HepG2 (cell line): ENCODE results near the gene SCARB2. TPM values are rescaled to one million over a fixed set of nuclear protein-coding genes. Genes with fewer than 3 reads are reported as not detected.

Experiments
- ATAC-seq: fragments of 200-7000 bp; cut with Tn5 transposase; 3 replicates; pipeline ENCODE4 v1.9.1; 2020; ENCODE audit warnings: mild to moderate bottlenecking, moderate library complexity
- BruUV-seq: library from RNA; stranded (reverse); fragments of 400-500 nt; replicated peaks from 2 replicates; lab custom pipeline; 2021; lab: Mats Ljungman, UMichigan
- CTCF ChIA-PET: fragments of 300-600 bp; formaldehyde crosslinking; extraction: SDS; loops from one replicate; lab custom pipeline; 2021; ENCODE audit warnings: low total read pairs, inconsistent platforms, low intra/inter-chr PET ratio; lab: Yijun Ruan, JAX
- POLR2A ChIA-PET: fragments of 350-600 bp; sonication (Branson Sonifier 250); formaldehyde crosslinking; loops from one replicate; lab custom pipeline; 2020; ENCODE audit warnings: antibody characterized with exemption, inconsistent platforms; lab: Yijun Ruan, JAX
- DNase-seq: peaks from one replicate; pipeline ENCODE4 v3.0.0-alpha.2; 2015; ENCODE audit warnings: low spot score
- FAIRE-seq: peaks from 3 replicates; lab custom pipeline; 2011; peaks lifted over from hg19 to GRCh38; lab: Jason Lieb, UNC
- H2AFZ ChIP-seq: one replicate; pipeline ENCODE4 v1.6.1; 2011; ENCODE audit warnings: low read length, inconsistent platforms
- H3K27ac ChIP-seq: fragments of 300-600 bp; 3 replicates; pipeline ENCODE4 v1.8.0; 2011; ENCODE audit warnings: mixed run types, mild to moderate bottlenecking, mixed read lengths, low read length, inconsistent platforms; ENCODE audit not compliant: insufficient read depth; ENCODE audit errors: extremely low read length
- H3K27me3 ChIP-seq, 2 experiments: fragments of 200-600 bp in 1 of 2; 2 replicates in 1 of 2; 3 replicates in 1 of 2; pipeline versions ENCODE4 v1.6.0 to v1.8.0; 2011; ENCODE audit warnings: low read length in 2 of 2, mild to moderate bottlenecking in 2 of 2, moderate library complexity in 2 of 2, inconsistent platforms in 1 of 2; ENCODE audit not compliant: insufficient read depth in 2 of 2, control insufficient read depth in 1 of 2
- H3K36me3 ChIP-seq, 2 experiments: fragments of 200-600 bp in 1 of 2; replicated peaks in 1 of 2; 2 replicates in 1 of 2; 3 replicates in 1 of 2; pipeline versions ENCODE4 v1.5.1 to v1.8.0; 2011; ENCODE audit warnings: low read length in 2 of 2, inconsistent platforms in 1 of 2; ENCODE audit not compliant: insufficient read depth in 2 of 2, control insufficient read depth in 1 of 2
- H3K4me1 ChIP-seq: 2 replicates; pipeline ENCODE4 v1.5.1; 2012; ENCODE audit warnings: low read length, inconsistent platforms; ENCODE audit not compliant: insufficient read depth
- H3K4me2 ChIP-seq: 2 replicates; pipeline ENCODE4 v1.6.0; 2011; ENCODE audit warnings: low read depth, low read length, inconsistent platforms
- H3K4me3 ChIP-seq, 3 experiments: fragments of 200-600 bp in 1 of 3; sonication (generic), shearing (Covaris generic) in 1 of 3; replicated peaks in 1 of 3; 2 replicates each; pipeline ENCODE4 v1.5.1; 2011 to 2016; ENCODE audit warnings: low read length in 3 of 3, inconsistent platforms in 2 of 3, low read depth in 2 of 3, mild to moderate bottlenecking in 2 of 3, control low read depth in 1 of 3, mixed read lengths in 1 of 3; ENCODE audit not compliant: insufficient read depth in 1 of 3
- H3K79me2 ChIP-seq: one replicate; pipeline ENCODE4 v1.6.1; 2011; ENCODE audit warnings: low read length, inconsistent platforms; ENCODE audit not compliant: insufficient read depth
- H3K9ac ChIP-seq: 2 replicates; pipeline ENCODE4 v1.6.0; 2011; ENCODE audit warnings: mild to moderate bottlenecking, low read depth, low read length, inconsistent platforms; ENCODE audit not compliant: insufficient read depth
- H3K9me3 ChIP-seq: 2 replicates; pipeline ENCODE4 v1.5.1; 2012; ENCODE audit warnings: mild to moderate bottlenecking, low read length
- H4K20me1 ChIP-seq: 2 replicates; pipeline ENCODE4 v1.6.0; 2011; ENCODE audit warnings: inconsistent platforms, mild to moderate bottlenecking, low read length, moderate library complexity; ENCODE audit not compliant: insufficient read depth
- CHD4 ChIP-seq: fragments of 200-600 bp; sonication (generic); IDR thresholded peaks from 2 replicates; pipeline ENCODE4 v1.7.0; 2017; ENCODE audit warnings: mild to moderate bottlenecking, low read length, borderline replicate concordance
- CSRNP1 ChIP-seq: sonication (generic); formaldehyde crosslinking; IDR thresholded peaks from 2 replicates; pipeline ENCODE4 v1.8.1; 2023; ENCODE audit warnings: mild to moderate bottlenecking, missing genetic modification reagents
- NR1H2 ChIP-seq: sonication (generic); formaldehyde crosslinking; IDR thresholded peaks from 2 replicates; pipeline ENCODE4 v1.8.1; 2022; ENCODE audit warnings: low read depth, missing genetic modification reagents, borderline replicate concordance
- RFXANK ChIP-seq: IDR thresholded peaks from 2 replicates; pipeline ENCODE4 v1.6.1; 2016
- SMAD9 ChIP-seq: sonication (generic); formaldehyde crosslinking; IDR thresholded peaks from 2 replicates; pipeline ENCODE4 v1.5.1; 2020; ENCODE audit warnings: mild to moderate bottlenecking, missing genetic modification reagents
- ZBTB20 ChIP-seq: sonication (generic); formaldehyde crosslinking; IDR thresholded peaks from 2 replicates; pipeline ENCODE4 v1.8.1; 2023; ENCODE audit warnings: missing genetic modification reagents, low read depth, mild to moderate bottlenecking, borderline replicate concordance
- ZFY ChIP-seq: sonication (generic); formaldehyde crosslinking; IDR thresholded peaks from 2 replicates; pipeline ENCODE4 v1.4.0; 2020; ENCODE audit warnings: missing genetic modification reagents
- ZNF251 ChIP-seq: sonication (generic); formaldehyde crosslinking; IDR thresholded peaks from 2 replicates; pipeline ENCODE4 v1.9.0; 2021; ENCODE audit warnings: mild to moderate bottlenecking, missing genetic modification reagents
- ZNF30 ChIP-seq: sonication (generic); formaldehyde crosslinking; IDR thresholded peaks from 2 replicates; pipeline ENCODE4 v1.5.0; 2020; ENCODE audit warnings: mild to moderate bottlenecking, missing genetic modification reagents
- ZNF510 ChIP-seq: sonication (generic); formaldehyde crosslinking; IDR thresholded peaks from 2 replicates; pipeline ENCODE4 v1.4.0; 2020; ENCODE audit warnings: low read depth, mild to moderate bottlenecking, missing genetic modification reagents
- ZNF512 ChIP-seq: sonication (generic); formaldehyde crosslinking; IDR thresholded peaks from 2 replicates; pipeline ENCODE4 v1.4.0; 2020; ENCODE audit warnings: mild to moderate bottlenecking, missing genetic modification reagents
- ZNF75D ChIP-seq: sonication (generic); formaldehyde crosslinking; IDR thresholded peaks from 2 replicates; pipeline ENCODE4 v1.8.1; 2023; ENCODE audit warnings: missing genetic modification reagents, mild to moderate bottlenecking, borderline replicate concordance
- ZNF784 ChIP-seq: sonication (generic); formaldehyde crosslinking; IDR thresholded peaks from 2 replicates; pipeline ENCODE4 v1.5.1; 2020; ENCODE audit warnings: missing genetic modification reagents, mild to moderate bottlenecking, borderline replicate concordance
- WGBS: methylation state at CpG from one replicate; pipeline ENCODE4 v1.1.6; 2017; ENCODE audit warnings: low lambda C conversion rate; 5-methylcytosine and 5-hydroxymethylcytosine counted together
- in situ Hi-C: cut with HindIII; loops from 2 replicates; pipeline ENCODE4 v1.10.0; 2017; ENCODE audit warnings: low pct_unique_long_range_greater_than_20kb; ENCODE audit not compliant: extremely low pct_ligation_motif_present
- intact Hi-C: fragments of 100-400 bp; cut with micrococcal nuclease; formaldehyde crosslinking; loops from one replicate; pipeline ENCODE4 v1.10.0; 2022; ENCODE audit not compliant: unreplicated experiment
- polyA plus RNA-seq, 8 experiments: library from polyadenylated mRNA; depleted of rRNA in 3 of 8; stranded (reverse) in 7 of 8; unstranded in 1 of 8; fragments of >200 nt; fragmentation: Illumina TruSeq in 4 of 8; extraction: Trizol in 4 of 8; gene quantifications; 2 replicates each; pipeline versions ENCODE4 v1.2.1 to v1.2.3, GENCODE V29; 2011 to 2016; ENCODE audit warnings: low read depth in 4 of 8, missing spikeins in 1 of 8, mixed read lengths in 1 of 8; ENCODE audit not compliant: insufficient read depth in 1 of 8
- total RNA-seq, 5 experiments: library from RNA; depleted of rRNA; stranded (reverse); fragments of >200 nt; fragmentation: Illumina TruSeq; extraction: Trizol; gene quantifications; 2 replicates each; pipeline ENCODE4 v1.2.3, GENCODE V29; 2016; ENCODE audit warnings: low read depth in 1 of 5
- TF ChIP-seq, protein P1 (sequence below): sonication (generic); formaldehyde crosslinking; IDR thresholded peaks from 2 replicates; pipeline ENCODE4 v1.9.0; 2021; ENCODE audit warnings: missing genetic modification reagents, borderline replicate concordance

The SCARB2 gene
- total and polyA plus RNA-seq, 2 of the 13 experiments (the other 11 are each of a cell fraction or from before 2014, with no cell fraction given) = 40.6 to 43.4 TPM

DNA sequence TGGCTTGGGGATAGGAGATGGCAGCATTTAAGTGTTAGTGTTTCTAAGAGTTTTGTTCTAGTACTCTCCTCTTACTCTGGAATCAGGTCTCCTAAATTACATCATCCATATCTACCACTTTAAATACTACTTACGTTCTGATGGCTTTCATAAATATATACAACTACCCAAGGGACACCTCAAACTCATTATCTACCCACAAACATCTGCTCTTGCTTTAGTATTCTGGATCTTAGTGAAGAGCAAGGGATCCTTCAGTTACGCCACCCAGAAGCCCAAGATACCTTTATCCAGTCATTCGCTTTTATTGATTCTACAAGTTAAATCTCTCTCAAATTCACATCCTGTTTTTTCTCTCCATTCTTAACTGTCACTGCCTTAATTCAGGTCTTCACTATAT is 72.4 kb downstream of the SCARB2 start:
- CTCF ChIA-PET = no interaction called here
- 96% methylated on average over 3 of the region's 3 CpGs for whole genome bisulfite sequencing
- Histone ChIP-seq H3K27ac (no peak overlapping the region), H3K4me3 (no peak overlapping the region), H3K4me1 (peaks cover 10% of the 10 kb centered on the region), H3K27me3 (no peaks in the 10 kb centered on the region), H3K79me2 (peaks cover 58% of the 10 kb centered on the region), H2AFZ (no peak overlapping the region), H3K4me2 (no peak overlapping the region), H4K20me1 (0 out of 2 replicates have a peak, but pooled peaks cover 3% of the 10 kb centered on the region), H3K9ac (no peak overlapping the region), H3K36me3 (peaks cover 6 to 56% of the 10 kb centered on the region in 2 experiments), H3K9me3 (no peaks in the 10 kb centered on the region)
- in situ Hi-C loops (no loop called here), intact Hi-C loops (no loop called here)
- DNase-seq = no peak
- POLR2A ChIA-PET = no interaction called here
- no peak for ATAC-seq
- no TSS peak for BruUV-seq
- FAIRE-seq = no peak
- TF ChIP-seq SMAD9 (CRISPR knock-in tag) = no peak
- TF ChIP-seq RFXANK (CRISPR knock-in tag) = no peak
- TF ChIP-seq ZNF75D (CRISPR knock-in tag) = no peak
- TF ChIP-seq, protein P1, sequence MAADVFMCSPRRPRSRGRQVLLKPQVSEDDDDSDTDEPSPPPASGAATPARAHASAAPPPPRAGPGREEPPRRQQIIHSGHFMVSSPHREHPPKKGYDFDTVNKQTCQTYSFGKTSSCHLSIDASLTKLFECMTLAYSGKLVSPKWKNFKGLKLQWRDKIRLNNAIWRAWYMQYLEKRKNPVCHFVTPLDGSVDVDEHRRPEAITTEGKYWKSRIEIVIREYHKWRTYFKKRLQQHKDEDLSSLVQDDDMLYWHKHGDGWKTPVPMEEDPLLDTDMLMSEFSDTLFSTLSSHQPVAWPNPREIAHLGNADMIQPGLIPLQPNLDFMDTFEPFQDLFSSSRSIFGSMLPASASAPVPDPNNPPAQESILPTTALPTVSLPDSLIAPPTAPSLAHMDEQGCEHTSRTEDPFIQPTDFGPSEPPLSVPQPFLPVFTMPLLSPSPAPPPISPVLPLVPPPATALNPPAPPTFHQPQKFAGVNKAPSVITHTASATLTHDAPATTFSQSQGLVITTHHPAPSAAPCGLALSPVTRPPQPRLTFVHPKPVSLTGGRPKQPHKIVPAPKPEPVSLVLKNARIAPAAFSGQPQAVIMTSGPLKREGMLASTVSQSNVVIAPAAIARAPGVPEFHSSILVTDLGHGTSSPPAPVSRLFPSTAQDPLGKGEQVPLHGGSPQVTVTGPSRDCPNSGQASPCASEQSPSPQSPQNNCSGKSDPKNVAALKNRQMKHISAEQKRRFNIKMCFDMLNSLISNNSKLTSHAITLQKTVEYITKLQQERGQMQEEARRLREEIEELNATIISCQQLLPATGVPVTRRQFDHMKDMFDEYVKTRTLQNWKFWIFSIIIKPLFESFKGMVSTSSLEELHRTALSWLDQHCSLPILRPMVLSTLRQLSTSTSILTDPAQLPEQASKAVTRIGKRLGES (CRISPR knock-in tag) = no peak
- TF ChIP-seq NR1H2 (CRISPR knock-in tag) = no peak
- no peak for TF ChIP-seq CSRNP1 (CRISPR knock-in tag)
- TF ChIP-seq ZBTB20 = no peak
- no peak for TF ChIP-seq ZNF251 (CRISPR knock-in tag)
- no peak for TF ChIP-seq ZFY (CRISPR knock-in tag)
- no peak for TF ChIP-seq ZNF510 (CRISPR knock-in tag)
- no peak for TF ChIP-seq ZNF784
- TF ChIP-seq ZNF512 (CRISPR knock-in tag) = no peak
- no peak for TF ChIP-seq ZNF30
- TF ChIP-seq CHD4 = no peak
